ENCODE data around the gene FGFR3. TPM values are rescaled to one million over a fixed set of nuclear protein-coding genes. Genes with fewer than 3 reads are reported as not detected.

The FGFR3 gene
- total RNA-seq, 1 experiment from 2014 or later: 0.03 TPM

DNA sequence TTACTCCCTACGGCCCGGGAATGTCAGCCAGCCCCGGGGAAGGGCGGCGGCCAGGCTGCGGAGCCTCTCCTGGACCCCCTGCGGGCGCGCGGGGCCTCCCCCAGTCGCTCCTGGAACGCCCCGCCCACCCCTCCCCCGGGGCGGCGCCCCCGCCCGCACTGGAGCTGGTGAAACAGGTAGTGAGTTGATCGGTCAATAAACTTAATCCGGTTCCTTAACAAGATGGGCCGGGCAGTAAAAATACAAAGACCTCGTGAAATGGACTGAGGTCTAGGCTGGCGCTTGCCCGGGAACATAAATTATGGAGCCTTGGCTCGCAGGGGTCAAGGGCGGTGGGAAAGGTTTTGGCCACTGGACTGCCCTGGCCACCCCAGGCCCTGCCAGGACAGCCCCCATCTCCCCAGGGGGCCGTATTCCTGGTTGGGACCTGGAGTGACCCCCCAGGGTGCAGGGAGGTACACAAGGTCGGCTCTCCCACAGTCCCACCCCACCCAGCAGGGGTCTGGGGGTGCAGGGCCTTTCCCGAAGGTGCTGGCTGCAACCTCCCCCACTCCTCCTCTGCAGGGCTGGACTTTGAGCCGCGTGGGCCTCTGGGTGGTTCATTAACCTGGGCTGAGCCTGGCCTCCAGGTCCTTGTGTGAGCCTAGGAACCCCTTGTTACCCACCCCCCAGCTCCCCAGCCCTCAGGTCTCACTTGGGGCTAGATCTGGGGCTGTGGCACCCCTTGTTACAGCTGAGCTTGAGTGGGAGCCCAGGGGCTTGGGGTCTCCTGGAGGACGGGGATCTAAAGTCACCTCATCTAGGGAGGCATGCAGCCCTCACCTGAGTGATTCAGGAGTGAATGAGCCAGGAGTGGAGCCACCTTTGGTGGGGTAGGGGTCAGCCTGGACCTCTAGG, 2.5 kb downstream of the FGFR3 start:
- in situ Hi-C loops (cut with HindIII; ENCODE audit: low pct_unique_long_range_greater_than_20kb, low sequenced_read_pairs): no loop called here
- DNase-seq (ENCODE audit: low read depth, low spot score): no peak

DNA sequence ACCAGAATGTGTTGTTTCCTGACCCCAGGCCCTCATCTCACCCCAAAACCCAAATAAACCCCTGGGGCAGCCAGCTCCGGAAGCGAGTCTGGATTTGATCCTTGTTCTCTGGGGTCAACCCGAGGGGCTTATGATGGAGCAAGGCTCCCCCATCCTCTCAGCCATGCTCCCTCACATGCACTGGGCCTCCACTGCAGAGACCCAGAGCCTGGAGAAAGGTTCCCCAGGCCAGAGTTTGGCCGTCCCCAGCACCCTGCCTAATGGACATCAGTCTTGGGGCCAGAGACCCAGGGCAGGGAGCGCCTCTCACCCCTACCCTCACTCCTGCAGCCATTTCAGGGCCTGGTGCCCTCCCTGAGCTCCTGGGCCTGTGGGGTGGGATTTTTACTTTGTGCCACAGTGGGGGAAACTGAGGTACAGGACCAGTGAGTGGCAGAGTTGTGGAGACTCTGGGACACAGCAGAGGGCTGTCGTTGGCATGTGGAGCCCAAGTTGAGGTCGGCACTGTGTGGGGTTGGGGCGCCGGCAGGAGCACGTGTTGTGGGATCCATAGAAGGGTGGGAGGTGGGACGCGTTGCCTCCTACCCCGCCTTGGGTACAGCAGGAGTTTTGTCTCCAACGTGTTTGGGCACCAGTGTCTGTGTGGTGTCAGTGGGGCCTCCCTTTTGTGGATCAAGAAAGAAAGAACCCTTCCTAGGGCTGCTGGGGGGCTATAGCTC, 3.6 kb downstream of the FGFR3 start:
- DNase-seq (ENCODE audit: low read depth, low spot score): no peak
- in situ Hi-C loops (cut with HindIII; ENCODE audit: low pct_unique_long_range_greater_than_20kb, low sequenced_read_pairs): no loop called here

DNA sequence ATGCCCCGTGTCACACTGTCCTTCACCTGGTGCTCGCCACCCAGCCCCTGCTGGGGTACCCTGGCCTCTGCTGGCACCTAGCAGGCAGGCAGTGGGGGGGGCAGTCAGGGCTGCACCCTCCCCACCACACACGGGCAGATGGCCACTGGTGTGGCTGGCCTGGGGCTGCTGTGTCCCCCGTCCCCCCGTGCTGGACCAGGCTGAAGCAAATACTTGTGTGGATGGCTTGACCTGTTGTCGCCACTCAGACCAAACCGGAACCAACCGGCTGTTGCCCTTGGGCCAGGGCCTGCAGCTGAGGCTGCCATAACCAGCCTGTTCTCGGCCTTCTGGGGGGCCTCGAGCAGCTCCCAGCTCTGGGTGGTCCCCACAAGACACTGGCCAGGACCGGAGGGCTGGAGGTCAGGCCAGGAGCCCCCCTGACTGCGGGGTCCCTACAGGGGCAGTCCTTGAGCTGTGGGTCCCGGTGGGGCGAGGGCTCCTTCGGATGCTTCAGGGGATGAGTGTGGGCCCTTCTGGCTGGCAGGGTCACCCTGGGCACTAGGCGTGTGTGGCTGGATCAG, 4.3 kb downstream of the FGFR3 start:
- in situ Hi-C loops (cut with HindIII; ENCODE audit: low pct_unique_long_range_greater_than_20kb, low sequenced_read_pairs): no loop called here
- DNase-seq (ENCODE audit: low read depth, low spot score): no peak

DNA sequence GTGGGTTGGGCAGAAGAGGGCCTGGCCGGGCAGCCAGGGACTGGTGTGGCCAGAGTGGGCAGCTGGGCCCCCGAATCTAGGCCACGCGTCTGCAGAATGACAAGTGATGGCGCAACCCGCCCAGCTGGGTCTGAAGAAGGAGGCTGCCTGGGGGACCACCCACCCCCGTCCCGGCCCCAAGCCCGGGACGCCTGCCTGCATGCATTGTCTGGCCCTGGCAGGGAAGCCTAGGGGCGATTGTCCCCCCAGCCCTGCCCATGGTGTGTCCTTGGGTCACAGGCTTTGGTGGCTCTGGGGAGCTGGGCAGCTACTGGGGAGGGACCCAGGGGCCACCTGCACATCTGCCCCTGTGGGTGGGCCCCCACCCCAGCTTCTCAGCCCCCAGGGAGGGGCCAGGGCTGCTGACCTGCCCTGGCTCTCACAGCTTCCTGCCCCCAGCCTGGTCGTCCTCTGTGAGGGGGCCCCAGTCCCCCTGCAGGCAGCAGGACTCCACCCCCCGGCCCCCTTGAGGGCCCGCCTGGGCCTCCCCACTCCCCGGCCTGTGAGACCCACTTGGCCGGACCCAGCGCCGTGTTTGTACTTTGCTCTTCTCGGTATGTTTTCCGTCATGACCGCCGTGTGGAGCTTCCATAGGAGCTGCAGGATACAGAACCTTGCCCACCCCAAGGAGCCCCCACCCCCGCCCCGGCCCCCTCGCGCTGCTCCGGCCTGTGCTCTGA, 4.9 kb downstream of the FGFR3 start:
- in situ Hi-C loops (cut with HindIII; ENCODE audit: low pct_unique_long_range_greater_than_20kb, low sequenced_read_pairs): no loop called here
- DNase-seq (ENCODE audit: low read depth, low spot score): no peak

DNA sequence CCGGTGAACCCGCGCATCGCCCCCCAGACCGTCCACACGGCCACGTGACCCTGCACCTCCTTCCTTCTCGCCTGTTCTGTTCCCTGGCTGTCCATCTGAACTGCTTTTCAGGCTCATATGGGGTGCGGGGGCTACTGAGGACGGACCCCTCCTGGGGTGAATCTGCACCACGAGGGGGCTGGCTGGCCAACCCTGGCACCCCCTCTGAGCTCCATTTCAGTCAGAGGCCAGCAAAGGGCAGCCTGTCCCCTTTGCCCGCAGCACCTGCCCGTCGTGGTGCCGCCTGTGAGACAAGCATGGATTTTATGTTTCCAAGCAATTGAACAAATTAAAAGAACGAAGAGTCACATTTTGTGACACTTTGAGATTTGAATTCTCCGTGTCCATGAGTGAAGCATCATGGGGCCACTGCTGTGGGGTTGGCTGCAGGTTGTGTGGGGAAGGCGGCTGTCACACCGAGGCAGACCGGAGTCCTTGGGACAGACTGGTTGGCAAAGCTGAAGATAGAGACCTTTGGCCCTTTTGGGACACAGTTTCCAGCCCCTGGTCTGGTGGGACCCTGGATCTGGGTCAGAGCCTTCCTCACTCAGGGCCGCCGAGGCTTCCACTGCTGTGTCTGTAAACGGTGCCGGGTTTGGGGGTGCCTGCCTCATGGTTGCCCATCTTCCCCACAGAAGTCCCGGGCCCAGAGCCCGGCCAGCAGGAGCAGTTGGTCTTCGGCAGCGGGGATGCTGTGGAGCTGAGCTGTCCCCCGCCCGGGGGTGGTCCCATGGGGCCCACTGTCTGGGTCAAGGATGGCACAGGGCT, 5.7 kb downstream of the FGFR3 start:
- in situ Hi-C loops (cut with HindIII; ENCODE audit: low pct_unique_long_range_greater_than_20kb, low sequenced_read_pairs): no loop called here
- DNase-seq (ENCODE audit: low read depth, low spot score): no peak

DNA sequence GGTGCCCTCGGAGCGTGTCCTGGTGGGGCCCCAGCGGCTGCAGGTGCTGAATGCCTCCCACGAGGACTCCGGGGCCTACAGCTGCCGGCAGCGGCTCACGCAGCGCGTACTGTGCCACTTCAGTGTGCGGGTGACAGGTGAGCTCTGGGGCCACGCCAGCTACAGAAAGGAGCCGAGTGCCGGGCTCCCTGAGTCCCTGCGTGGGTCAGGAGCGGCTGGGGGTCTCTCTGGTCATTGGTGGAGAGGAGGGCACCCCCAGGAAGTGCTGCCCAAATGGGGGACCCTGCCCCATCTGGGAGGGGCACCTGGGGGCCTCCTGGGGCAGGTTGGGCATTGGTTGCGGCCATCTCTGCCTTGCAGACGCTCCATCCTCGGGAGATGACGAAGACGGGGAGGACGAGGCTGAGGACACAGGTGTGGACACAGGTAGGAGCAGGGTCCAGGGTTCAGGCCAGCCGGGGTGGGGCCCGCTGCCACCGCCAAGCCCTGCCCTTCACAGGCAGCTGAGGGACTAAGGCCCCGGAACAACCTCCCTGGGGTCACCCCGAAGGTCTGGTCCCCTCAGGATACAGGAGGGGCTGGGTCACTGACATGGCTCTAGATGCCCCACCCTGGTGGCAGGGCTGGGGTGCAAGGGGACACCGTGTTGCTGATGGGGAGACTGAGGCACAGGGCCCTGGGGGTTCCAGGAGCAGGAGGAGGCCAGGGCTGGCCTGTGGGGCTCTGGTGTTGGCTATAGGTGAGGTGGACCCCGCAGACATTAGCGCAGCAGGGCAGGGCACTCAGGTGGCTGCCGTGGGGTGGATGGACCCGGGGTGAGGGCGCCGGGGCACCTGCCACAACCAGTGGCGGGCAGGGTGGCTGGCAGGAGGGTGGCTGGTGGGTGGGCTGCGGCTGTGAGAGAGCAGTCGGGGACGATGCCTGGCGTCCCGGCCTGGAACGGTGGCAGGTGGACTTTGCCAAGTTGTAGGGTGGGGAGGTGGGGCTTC, 6.6 kb downstream of the FGFR3 start:
- DNase-seq (ENCODE audit: low read depth, low spot score): no peak
- in situ Hi-C loops (cut with HindIII; ENCODE audit: low pct_unique_long_range_greater_than_20kb, low sequenced_read_pairs): no loop called here

DNA sequence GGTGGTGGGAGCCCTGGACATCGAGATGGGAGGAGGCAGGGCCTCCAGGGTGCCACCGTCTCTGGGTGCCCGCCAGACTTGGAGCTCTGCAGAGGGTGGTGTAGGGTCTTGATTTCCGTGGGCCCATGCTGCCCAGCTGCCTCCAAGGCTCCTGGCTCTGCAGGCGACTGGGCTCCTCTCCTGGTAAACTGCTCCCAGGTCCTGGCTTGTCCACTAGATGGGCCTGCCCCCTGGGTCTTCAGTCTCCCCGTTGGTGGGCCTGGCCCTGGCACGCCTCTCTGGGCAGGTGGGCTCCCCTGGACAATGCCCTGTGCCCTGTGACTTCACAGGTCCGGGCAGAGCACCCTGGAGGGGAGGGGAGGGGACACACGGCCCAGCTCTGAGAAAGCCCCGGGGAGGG, 7.7 kb downstream of the FGFR3 start:
- DNase-seq (ENCODE audit: low read depth, low spot score): no peak
- in situ Hi-C loops (cut with HindIII; ENCODE audit: low pct_unique_long_range_greater_than_20kb, low sequenced_read_pairs): no loop called here

DNA sequence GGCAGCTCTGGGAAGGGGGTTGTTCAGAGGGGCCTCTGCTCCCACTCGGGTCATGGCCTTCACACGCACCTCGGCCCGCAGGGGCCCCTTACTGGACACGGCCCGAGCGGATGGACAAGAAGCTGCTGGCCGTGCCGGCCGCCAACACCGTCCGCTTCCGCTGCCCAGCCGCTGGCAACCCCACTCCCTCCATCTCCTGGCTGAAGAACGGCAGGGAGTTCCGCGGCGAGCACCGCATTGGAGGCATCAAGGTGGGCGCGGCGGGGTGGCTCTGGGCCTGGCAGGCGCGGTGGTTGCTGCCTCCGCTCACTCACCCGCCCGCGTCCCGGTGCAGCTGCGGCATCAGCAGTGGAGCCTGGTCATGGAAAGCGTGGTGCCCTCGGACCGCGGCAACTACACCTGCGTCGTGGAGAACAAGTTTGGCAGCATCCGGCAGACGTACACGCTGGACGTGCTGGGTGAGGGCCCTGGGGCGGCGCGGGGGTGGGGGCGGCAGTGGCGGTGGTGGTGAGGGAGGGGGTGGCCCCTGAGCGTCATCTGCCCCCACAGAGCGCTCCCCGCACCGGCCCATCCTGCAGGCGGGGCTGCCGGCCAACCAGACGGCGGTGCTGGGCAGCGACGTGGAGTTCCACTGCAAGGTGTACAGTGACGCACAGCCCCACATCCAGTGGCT, 8.3 kb downstream of the FGFR3 start:
- in situ Hi-C loops (cut with HindIII; ENCODE audit: low pct_unique_long_range_greater_than_20kb, low sequenced_read_pairs): no loop called here
- DNase-seq (ENCODE audit: low read depth, low spot score): no peak

DNA sequence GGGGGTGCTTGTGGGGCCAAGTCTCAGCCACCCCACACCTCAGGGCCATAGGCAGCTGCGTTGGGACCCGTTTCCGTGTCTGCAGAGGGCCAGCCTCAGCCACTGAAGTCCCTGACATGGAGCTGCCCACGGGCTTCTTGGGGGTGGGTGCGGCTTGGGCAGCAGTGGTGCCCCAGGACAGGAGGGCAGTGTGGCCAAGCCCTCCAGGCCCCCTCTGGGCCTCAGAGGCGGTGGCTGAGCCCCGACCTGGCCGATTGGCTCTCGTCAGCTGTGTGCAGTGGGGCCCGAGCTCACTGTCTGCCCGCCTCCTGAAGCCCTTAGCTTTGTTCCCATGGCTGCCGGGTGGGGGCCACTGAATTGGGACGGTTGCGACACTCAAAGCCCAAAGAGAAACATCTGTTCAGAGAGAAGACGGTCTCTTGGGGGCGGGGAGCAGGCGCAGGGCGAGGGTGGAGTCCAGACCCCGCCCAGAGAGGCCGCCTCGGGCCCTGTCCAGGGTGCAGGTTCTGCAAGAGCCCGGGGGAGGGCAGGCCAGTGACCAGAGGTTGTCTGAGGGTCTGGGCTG, 9.1 kb downstream of the FGFR3 start:
- DNase-seq (ENCODE audit: low read depth, low spot score): no peak
- in situ Hi-C loops (cut with HindIII; ENCODE audit: low pct_unique_long_range_greater_than_20kb, low sequenced_read_pairs): no loop called here

DNA sequence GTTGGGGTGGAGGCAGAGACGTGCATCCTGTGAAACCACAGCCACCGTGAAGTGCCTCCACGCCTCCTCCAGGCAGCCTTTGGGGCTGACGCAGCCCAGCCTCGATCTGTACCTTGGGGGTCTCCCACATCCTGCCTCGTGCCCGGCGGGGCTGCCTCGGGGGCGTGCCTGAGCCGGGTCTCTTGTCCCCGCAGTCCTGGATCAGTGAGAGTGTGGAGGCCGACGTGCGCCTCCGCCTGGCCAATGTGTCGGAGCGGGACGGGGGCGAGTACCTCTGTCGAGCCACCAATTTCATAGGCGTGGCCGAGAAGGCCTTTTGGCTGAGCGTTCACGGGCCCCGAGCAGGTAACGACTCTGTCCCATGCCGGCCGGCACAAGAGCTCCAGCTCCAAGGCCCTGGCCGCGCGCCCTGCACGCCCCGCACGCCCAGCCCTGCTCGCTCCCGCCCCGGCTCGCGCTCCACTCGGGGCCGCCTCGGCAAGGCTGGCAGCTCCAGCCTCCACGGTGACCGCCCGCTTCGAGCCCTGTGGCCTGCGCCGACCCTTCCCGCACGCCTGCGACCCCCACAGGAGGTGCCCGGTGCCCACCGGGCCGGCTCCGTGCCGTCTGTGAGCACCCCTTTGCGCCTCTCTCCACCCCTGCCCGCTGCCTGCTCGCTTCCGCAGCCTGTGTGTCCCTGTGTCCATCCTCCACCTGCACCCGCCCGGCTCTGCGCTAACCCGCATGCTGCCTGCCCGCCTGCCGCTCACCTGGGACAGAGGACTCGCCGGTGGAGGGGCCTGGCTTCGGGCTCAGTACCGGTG, 9.8 kb downstream of the FGFR3 start:
- in situ Hi-C loops (cut with HindIII; ENCODE audit: low pct_unique_long_range_greater_than_20kb, low sequenced_read_pairs): no loop called here
- DNase-seq (ENCODE audit: low read depth, low spot score): no peak

DNA sequence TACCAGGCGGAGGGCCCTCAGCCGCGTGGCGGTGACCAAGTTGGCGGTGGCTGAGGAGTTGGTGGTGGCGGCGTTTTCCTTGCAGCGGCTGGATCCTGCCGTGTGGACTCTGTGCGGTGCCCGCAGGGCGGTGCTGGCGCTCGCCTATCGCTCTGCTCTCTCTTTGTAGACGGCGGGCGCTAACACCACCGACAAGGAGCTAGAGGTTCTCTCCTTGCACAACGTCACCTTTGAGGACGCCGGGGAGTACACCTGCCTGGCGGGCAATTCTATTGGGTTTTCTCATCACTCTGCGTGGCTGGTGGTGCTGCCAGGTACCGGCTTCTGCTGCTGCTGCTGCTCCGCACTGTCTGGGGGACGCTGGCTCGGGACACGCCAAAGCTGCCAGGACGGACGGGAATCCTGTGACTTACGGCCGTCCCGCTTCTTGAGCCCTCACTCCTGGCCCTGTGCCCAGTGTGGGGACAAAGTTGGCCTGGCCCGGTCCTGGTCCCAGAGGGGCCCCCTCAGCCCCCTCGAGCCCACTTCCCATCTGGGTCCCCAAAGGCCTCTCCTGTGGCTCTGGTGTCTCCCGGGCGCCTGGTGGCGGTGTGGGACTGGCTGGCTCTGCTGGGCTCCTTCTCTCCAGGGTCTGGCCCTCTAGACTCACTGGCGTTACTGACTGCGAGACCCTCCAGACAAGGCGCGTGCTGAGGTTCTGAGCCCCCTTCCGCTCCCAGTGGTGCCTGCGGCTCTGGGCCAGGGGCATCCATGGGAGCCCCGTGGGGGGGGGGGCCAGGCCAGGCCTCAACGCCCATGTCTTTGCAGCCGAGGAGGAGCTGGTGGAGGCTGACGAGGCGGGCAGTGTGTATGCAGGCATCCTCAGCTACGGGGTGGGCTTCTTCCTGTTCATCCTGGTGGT, 10.7 kb downstream of the FGFR3 start:
- in situ Hi-C loops (cut with HindIII; ENCODE audit: low pct_unique_long_range_greater_than_20kb, low sequenced_read_pairs): no loop called here
- no peak for DNase-seq (ENCODE audit: low read depth, low spot score)

DNA sequence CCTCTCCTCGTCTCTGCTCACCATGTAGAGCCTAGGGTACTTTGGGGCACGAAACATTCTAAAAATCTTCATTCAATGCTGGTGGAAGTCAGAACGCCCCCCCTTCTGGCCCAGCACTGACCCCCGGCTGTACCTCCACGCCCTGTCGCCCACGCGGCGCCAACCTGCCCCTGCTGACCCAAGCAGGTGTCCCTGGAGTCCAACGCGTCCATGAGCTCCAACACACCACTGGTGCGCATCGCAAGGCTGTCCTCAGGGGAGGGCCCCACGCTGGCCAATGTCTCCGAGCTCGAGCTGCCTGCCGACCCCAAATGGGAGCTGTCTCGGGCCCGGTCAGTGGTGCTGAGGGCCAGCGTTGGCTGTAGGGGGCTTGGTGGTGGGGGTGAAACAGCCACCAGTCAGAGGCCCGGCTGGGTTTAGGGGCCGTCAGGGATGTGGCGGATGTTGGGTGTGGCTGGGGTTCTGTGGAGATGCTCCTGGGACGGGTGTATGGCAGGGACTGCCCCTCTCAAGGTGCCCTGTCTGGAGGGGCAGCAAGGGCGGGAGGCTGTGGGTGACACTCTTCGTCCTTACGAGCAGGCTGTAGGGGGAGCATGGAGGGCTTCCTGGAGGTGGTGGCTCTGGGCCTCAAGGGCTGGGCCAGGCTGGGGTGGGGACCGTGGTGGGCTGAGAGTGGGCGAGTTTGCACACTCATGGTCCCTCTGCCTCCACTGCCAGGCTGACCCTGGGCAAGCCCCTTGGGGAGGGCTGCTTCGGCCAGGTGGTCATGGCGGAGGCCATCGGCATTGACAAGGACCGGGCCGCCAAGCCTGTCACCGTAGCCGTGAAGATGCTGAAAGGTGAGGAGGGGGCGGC, 11.8 kb downstream of the FGFR3 start:
- in situ Hi-C loops (cut with HindIII; ENCODE audit: low pct_unique_long_range_greater_than_20kb, low sequenced_read_pairs): no loop called here
- no peak for DNase-seq (ENCODE audit: low read depth, low spot score)
